Ishikawa (cell line): ENCODE data around the gene TAS2R60.

Source experiments
- CEBPB ChIP-seq: IDR thresholded peaks from 2 replicates; pipeline ENCODE4 v1.6.1; 2012
- CREB1 ChIP-seq: IDR thresholded peaks from 2 replicates; pipeline ENCODE4 v1.6.1; 2012; ENCODE audit warnings: low read depth
- EGR1 ChIP-seq: IDR thresholded peaks from 2 replicates; pipeline ENCODE4 v1.6.1; 2012
- EP300 ChIP-seq: IDR thresholded peaks from 2 replicates; pipeline ENCODE4 v1.6.1; 2012; ENCODE audit warnings: borderline replicate concordance
- FOXM1 ChIP-seq: IDR thresholded peaks from 2 replicates; pipeline ENCODE4 v1.6.1; 2012; ENCODE audit warnings: low read depth, borderline replicate concordance
- NFIC ChIP-seq: IDR thresholded peaks from 2 replicates; pipeline ENCODE4 v1.6.1; 2012
- RAD21 ChIP-seq: IDR thresholded peaks from 2 replicates; pipeline ENCODE4 v1.6.1; 2012; ENCODE audit warnings: low read depth
- REST ChIP-seq: IDR thresholded peaks from 2 replicates; pipeline ENCODE4 v1.6.1; 2012; ENCODE audit warnings: low read depth, mild to moderate bottlenecking
- TAF1 ChIP-seq: IDR thresholded peaks from 2 replicates; pipeline ENCODE4 v1.6.1; 2012; ENCODE audit warnings: low read depth, mild to moderate bottlenecking
- TEAD4 ChIP-seq: IDR thresholded peaks from 2 replicates; pipeline ENCODE4 v1.6.1; 2012
- USF1 ChIP-seq: IDR thresholded peaks from 2 replicates; pipeline ENCODE4 v1.6.1; 2012
- YY1 ChIP-seq: IDR thresholded peaks from 2 replicates; pipeline ENCODE4 v1.6.1; 2012; ENCODE audit warnings: low read depth
- ZBTB7A ChIP-seq: IDR thresholded peaks from 2 replicates; pipeline ENCODE4 v1.6.1; 2012; ENCODE audit warnings: low read depth
- TF ChIP-seq, protein P1 (sequence below): IDR thresholded peaks from 2 replicates; pipeline ENCODE4 v1.6.1; 2012

GRCh38 chr7:143480501-143480900 lies 37.2 kb downstream of the TAS2R60 start:
- TF ChIP-seq ZBTB7A, result no peak
- no peak for TF ChIP-seq TEAD4
- no peak for TF ChIP-seq EGR1
- TF ChIP-seq, protein P1, sequence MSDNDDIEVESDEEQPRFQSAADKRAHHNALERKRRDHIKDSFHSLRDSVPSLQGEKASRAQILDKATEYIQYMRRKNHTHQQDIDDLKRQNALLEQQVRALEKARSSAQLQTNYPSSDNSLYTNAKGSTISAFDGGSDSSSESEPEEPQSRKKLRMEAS, result no peak
- no peak for TF ChIP-seq RAD21
- TF ChIP-seq EP300, result no peak
- TF ChIP-seq TAF1, result no peak
- TF ChIP-seq CEBPB, result no peak
- no peak for TF ChIP-seq REST
- TF ChIP-seq NFIC, result no peak
- no peak for TF ChIP-seq FOXM1
- TF ChIP-seq YY1, result no peak
- no peak for TF ChIP-seq CREB1
- TF ChIP-seq USF1, result no peak
